ENCODE data around the gene PSMB8.

- TF ChIP-seq CTCF (conservative IDR thresholded peaks at IDR 0.05; ENCODE audit: low read depth, low read length), result no peak
- TF ChIP-seq SMC3 (IDR thresholded peaks at IDR 0.05; ENCODE audit: low read depth, low read length), result no peak
- TF ChIP-seq FOS (IDR thresholded peaks at IDR 0.05; ENCODE audit: low read depth, low read length), result no peak
- TF ChIP-seq POLR2A (IDR thresholded peaks at IDR 0.05; ENCODE audit: low read depth, low read length), result no peak
- TF ChIP-seq RFX5 (IDR thresholded peaks at IDR 0.05; ENCODE audit: low read depth, low read length), result no peak
- TF ChIP-seq MAFK (IDR thresholded peaks at IDR 0.05; ENCODE audit: low read depth, low read length), result no peak
- no peak for TF ChIP-seq CHD1 (IDR thresholded peaks at IDR 0.05; ENCODE audit: low read depth, low read length)
These were observed 29.7 kb downstream of the PSMB8 start for GRCh38 chr6:32814145-32814544.

Data from IMR-90 (cell line).